K562 (cell line): ENCODE results near the gene DAGLA. TPM values are rescaled to one million over a fixed set of nuclear protein-coding genes. Genes with fewer than 3 reads are reported as not detected.
A peak's percentile ranks its signal among the peaks of the same experiment; 100 is the strongest.

Experiments
- BRD9 ChIP-seq: fragments of 450-650 bp; IDR thresholded peaks from 2 replicates; pipeline ENCODE4 v1.6.1; 2018; ENCODE audit warnings: low read depth; ENCODE audit not compliant: partially characterized antibody
- CBFA2T3 ChIP-seq: fragments of 450-650 bp; IDR thresholded peaks from 2 replicates; pipeline ENCODE4 v1.6.1; 2017
- CBX3 ChIP-seq, 2 experiments: IDR thresholded peaks; 1 replicate in 1 of 2; 2 replicates in 1 of 2; pipeline ENCODE4 v1.6.1; 2012; ENCODE audit warnings: inconsistent platforms in 2 of 2, low read length in 2 of 2, borderline replicate concordance in 1 of 2, control low read depth in 1 of 2
- CREBBP ChIP-seq: IDR thresholded peaks from one replicate; pipeline ENCODE4 v1.6.1; 2012; ENCODE audit warnings: low read depth, mild to moderate bottlenecking, control low read depth, inconsistent platforms, low read length
- CTBP1 ChIP-seq: fragments of 450-650 bp; IDR thresholded peaks from 2 replicates; pipeline ENCODE4 v1.6.1; 2016; ENCODE audit warnings: borderline replicate concordance
- EP400 ChIP-seq: fragments of 450-650 bp; IDR thresholded peaks from 2 replicates; pipeline ENCODE4 v1.6.1; 2017; ENCODE audit warnings: antibody characterized with exemption, mild to moderate bottlenecking, moderate library complexity
- HCFC1 ChIP-seq: IDR thresholded peaks from 2 replicates; pipeline ENCODE4 v1.6.1; 2012; ENCODE audit warnings: low read depth, low read length, improper control_type of control experiment
- HMGN3 ChIP-seq: IDR thresholded peaks from 2 replicates; pipeline ENCODE4 v1.6.1; 2011; ENCODE audit warnings: borderline replicate concordance, low read depth, mild to moderate bottlenecking, mixed read lengths, low read length; ENCODE audit not compliant: insufficient read length; ENCODE audit errors: extremely low read depth
- IFI16 ChIP-seq: fragments of 250-450 bp; sonication (Bioruptor Pico); IDR thresholded peaks from 2 replicates; pipeline ENCODE4 v2.1.2; 2022; ENCODE audit warnings: mild to moderate bottlenecking, inconsistent platforms
- MIER1 ChIP-seq: fragments of 450-650 bp; IDR thresholded peaks from 2 replicates; pipeline ENCODE4 v1.6.1; 2016; ENCODE audit warnings: antibody characterized with exemption, mild to moderate bottlenecking, low read depth
- MXD1 ChIP-seq: fragments of 250-450 bp; sonication (Bioruptor Pico); IDR thresholded peaks from 2 replicates; pipeline ENCODE4 v1.8.0; 2021; ENCODE audit warnings: borderline replicate concordance, mild to moderate bottlenecking, moderate library complexity; ENCODE audit not compliant: poor library complexity, severe bottlenecking
- NFE2L1 ChIP-seq: fragments of 450-650 bp; IDR thresholded peaks from 2 replicates; pipeline ENCODE4 v1.6.1; 2016; ENCODE audit warnings: missing genetic modification characterization, low read depth, mild to moderate bottlenecking, missing compliant biosample characterization, moderate library complexity, borderline replicate concordance
- NONO ChIP-seq, 2 experiments: fragments of 200-400 bp in 1 of 2; fragments of 450-650 bp in 1 of 2; formaldehyde crosslinking in 1 of 2; IDR thresholded peaks; 2 replicates each; pipeline ENCODE4 v1.6.1; 2017; ENCODE audit warnings: low read depth in 2 of 2, mild to moderate bottlenecking in 2 of 2, moderate library complexity in 2 of 2, low read length in 1 of 2
- POLR2AphosphoS5 ChIP-seq: IDR thresholded peaks from 2 replicates; pipeline ENCODE4 v1.6.1; 2011; ENCODE audit warnings: mild to moderate bottlenecking, low read depth, low read length, moderate library complexity; ENCODE audit not compliant: control insufficient read depth, insufficient read depth
- PREB ChIP-seq: sonication (generic); formaldehyde crosslinking; IDR thresholded peaks from 2 replicates; pipeline ENCODE4 v1.8.1; 2023; ENCODE audit warnings: mild to moderate bottlenecking, missing genetic modification reagents
- ZFP91 ChIP-seq: sonication (generic); formaldehyde crosslinking; IDR thresholded peaks from 2 replicates; pipeline ENCODE4 v1.8.0; 2022; ENCODE audit warnings: mild to moderate bottlenecking, missing genetic modification reagents
- ZNF133 ChIP-seq: fragments of 250-450 bp; sonication (Bioruptor Pico); IDR thresholded peaks from 2 replicates; pipeline ENCODE4 v1.4.0; 2020; ENCODE audit warnings: mild to moderate bottlenecking
- ZNF239 ChIP-seq: fragments of 250-450 bp; sonication (Bioruptor Pico); IDR thresholded peaks from 2 replicates; pipeline ENCODE4 v1.4.0; 2020; ENCODE audit warnings: mild to moderate bottlenecking
- ZNF280A ChIP-seq: fragments of 450-650 bp; IDR thresholded peaks from 2 replicates; pipeline ENCODE4 v1.6.1; 2018; ENCODE audit warnings: mild to moderate bottlenecking, low read depth; ENCODE audit not compliant: partially characterized antibody
- ZNF280B ChIP-seq: fragments of 250-450 bp; sonication (Bioruptor Pico); IDR thresholded peaks from 2 replicates; pipeline ENCODE4 v1.5.1; 2021; ENCODE audit warnings: mild to moderate bottlenecking
- polyA plus RNA-seq, 8 experiments: library from polyadenylated mRNA; depleted of rRNA in 4 of 8; stranded (reverse) in 5 of 8; unstranded in 3 of 8; fragments of >200 nt; fragmentation: Nextera tagmentation in 2 of 8; fragmentation: Illumina TruSeq in 1 of 8; extraction: Ambion mirVana in 2 of 8; extraction: Trizol in 1 of 8; gene quantifications; 2 replicates each; pipeline versions ENCODE4 v1.2.1 to v1.2.3, GENCODE V29; 2011 to 2014; ENCODE audit warnings: inconsistent platforms in 1 of 8, missing spikeins in 1 of 8
- total RNA-seq, 7 experiments: library from RNA; depleted of rRNA in 6 of 7; stranded (reverse); fragments of >200 nt in 6 of 7; fragmentation: Illumina TruSeq in 2 of 7; extraction: Trizol in 2 of 7; gene quantifications; 2 replicates each; pipeline versions ENCODE4 v1.2.1 to v1.2.3, GENCODE V29; 2011 to 2021; ENCODE audit warnings: low replicate concordance in 1 of 7

Gene DAGLA
- total and polyA plus RNA-seq, 9 of the 15 experiments (the other 6 are each of a cell fraction or from before 2014, with no cell fraction given) = 0.03 to 0.16 (median 0.04) TPM; not detected in 4

GRCh38 chr11:61747192-61747966 is 67.2 kb downstream of the DAGLA start (continued):
- no peak for TF ChIP-seq PREB (CRISPR knock-in tag)
- TF ChIP-seq IFI16 (CRISPR knock-in tag) = no peak
- TF ChIP-seq BRD9 = peak; percentile 49
- TF ChIP-seq NFE2L1 = no peak
- TF ChIP-seq MIER1 = no peak
- no peak for TF ChIP-seq POLR2AphosphoS5
- peak in 1 of 2 experiments; percentile 49; a peak in 1 of 4 replicates for TF ChIP-seq NONO (IDR thresholded peaks at IDR 0.05; ENCODE audit: low read depth in 2 of 2, low read length in 1 of 2)
- no peak for TF ChIP-seq CBX3 (IDR thresholded peaks at IDR 0.05; ENCODE audit: borderline replicate concordance in 1 of 2, low read length in 2 of 2)
- TF ChIP-seq ZNF239 (CRISPR knock-in tag) = no peak
- no peak for TF ChIP-seq EP400
- 0 out of 2 replicates have a peak, but pooled peaks have one; percentile 29 for TF ChIP-seq HCFC1
- peak; percentile 27 for TF ChIP-seq HMGN3
- TF ChIP-seq CREBBP = no peak
- no peak for TF ChIP-seq ZNF280B (CRISPR knock-in tag)
- TF ChIP-seq ZNF280A = no peak
- TF ChIP-seq ZFP91 (CRISPR knock-in tag) = no peak
- TF ChIP-seq CTBP1 = peak; percentile 52; the same call in 1 of the 2 replicates
- TF ChIP-seq MXD1 (CRISPR knock-in tag) = no peak
- peak; percentile 16; the same call in 1 of the 2 replicates for TF ChIP-seq CBFA2T3
- TF ChIP-seq ZNF133 (CRISPR knock-in tag) = no peak
